GM19351 (cell line): ENCODE data around the gene MYO18A.
A peak's percentile ranks its signal among the peaks of the same experiment; 100 is the strongest.
"Not testable (repeated sequence)": the region's sequence is repeated elsewhere in the genome, so short reads cannot be mapped to it uniquely, and the experiment has no call there.

Experiments used
- ATAC-seq: cut with Tn5 transposase; IDR thresholded peaks from one replicate; pipeline ENCODE4 v1.9.1; 2021; ENCODE audit warnings: mild to moderate bottlenecking, moderate library complexity; ENCODE audit not compliant: unreplicated experiment

Gene MYO18A

GRCh38 chr17:29148790-29149430 lies 31.3 kb downstream of the MYO18A start:
- peak; percentile 81 for ATAC-seq

GRCh38 chr17:29148257-29148789 lies 31.9 kb downstream of the MYO18A start:
- no peak for ATAC-seq

- no peak for ATAC-seq
These were observed 32.5 kb downstream of the MYO18A start for GRCh38 chr17:29147682-29148081.

- ATAC-seq: not testable (repeated sequence)
These were observed 33.0 kb downstream of the MYO18A start for GRCh38 chr17:29147228-29147627.

GRCh38 chr17:29146369-29146972 lies 33.7 kb downstream of the MYO18A start:
- ATAC-seq: no peak

GRCh38 chr17:29145289-29146073 lies 34.7 kb downstream of the MYO18A start:
- peak; percentile 49 for ATAC-seq

GRCh38 chr17:29143894-29144293 lies 36.3 kb downstream of the MYO18A start:
- no peak for ATAC-seq

- ATAC-seq: no peak
These were observed 38.7 kb downstream of the MYO18A start for GRCh38 chr17:29141514-29141876.

- ATAC-seq: no peak
These were observed 39.3 kb downstream of the MYO18A start for GRCh38 chr17:29140631-29141513.

GRCh38 chr17:29140051-29140621 lies 40.1 kb downstream of the MYO18A start:
- peak; percentile 64 for ATAC-seq

- ATAC-seq: no peak
These were observed 41.1 kb downstream of the MYO18A start for GRCh38 chr17:29138971-29139691.

- ATAC-seq: no peak
These were observed 41.8 kb downstream of the MYO18A start for GRCh38 chr17:29138184-29138955.

- no peak for ATAC-seq
These were observed 43.0 kb downstream of the MYO18A start for GRCh38 chr17:29136998-29137730.

- ATAC-seq: no peak
These were observed 44.7 kb downstream of the MYO18A start for GRCh38 chr17:29135464-29135863.

- no peak for ATAC-seq
These were observed 47.0 kb downstream of the MYO18A start for GRCh38 chr17:29133121-29133713.

- ATAC-seq: no peak
These were observed 48.1 kb downstream of the MYO18A start for GRCh38 chr17:29131814-29132682.

- no peak for ATAC-seq
These were observed 50.5 kb downstream of the MYO18A start for GRCh38 chr17:29129731-29130130.
